HepG2 (cell line): ENCODE measurements around the gene VRK3. TPM values are rescaled to one million over a fixed set of nuclear protein-coding genes. Genes with fewer than 3 reads are reported as not detected.

Experiments
- ATAC-seq: fragments of 200-7000 bp; cut with Tn5 transposase; 3 replicates; pipeline ENCODE4 v1.9.1; 2020; ENCODE audit warnings: mild to moderate bottlenecking, moderate library complexity
- BruUV-seq: library from RNA; stranded (reverse); fragments of 400-500 nt; replicated peaks from 2 replicates; lab custom pipeline; 2021; lab: Mats Ljungman, UMichigan
- CTCF ChIA-PET: fragments of 300-600 bp; formaldehyde crosslinking; extraction: SDS; loops from one replicate; lab custom pipeline; 2021; ENCODE audit warnings: low total read pairs, inconsistent platforms, low intra/inter-chr PET ratio; lab: Yijun Ruan, JAX
- POLR2A ChIA-PET: fragments of 350-600 bp; sonication (Branson Sonifier 250); formaldehyde crosslinking; loops from one replicate; lab custom pipeline; 2020; ENCODE audit warnings: antibody characterized with exemption, inconsistent platforms; lab: Yijun Ruan, JAX
- DNase-seq: peaks from one replicate; pipeline ENCODE4 v3.0.0-alpha.2; 2015; ENCODE audit warnings: low spot score
- FAIRE-seq: peaks from 3 replicates; lab custom pipeline; 2011; peaks lifted over from hg19 to GRCh38; lab: Jason Lieb, UNC
- H2AFZ ChIP-seq: one replicate; pipeline ENCODE4 v1.6.1; 2011; ENCODE audit warnings: low read length, inconsistent platforms
- H3K27ac ChIP-seq: fragments of 300-600 bp; 3 replicates; pipeline ENCODE4 v1.8.0; 2011; ENCODE audit warnings: mixed run types, mild to moderate bottlenecking, mixed read lengths, low read length, inconsistent platforms; ENCODE audit not compliant: insufficient read depth; ENCODE audit errors: extremely low read length
- H3K27me3 ChIP-seq, 2 experiments: fragments of 200-600 bp in 1 of 2; 2 replicates in 1 of 2; 3 replicates in 1 of 2; pipeline versions ENCODE4 v1.6.0 to v1.8.0; 2011; ENCODE audit warnings: low read length in 2 of 2, mild to moderate bottlenecking in 2 of 2, moderate library complexity in 2 of 2, inconsistent platforms in 1 of 2; ENCODE audit not compliant: insufficient read depth in 2 of 2, control insufficient read depth in 1 of 2
- H3K36me3 ChIP-seq, 2 experiments: fragments of 200-600 bp in 1 of 2; replicated peaks in 1 of 2; 2 replicates in 1 of 2; 3 replicates in 1 of 2; pipeline versions ENCODE4 v1.5.1 to v1.8.0; 2011; ENCODE audit warnings: low read length in 2 of 2, inconsistent platforms in 1 of 2; ENCODE audit not compliant: insufficient read depth in 2 of 2, control insufficient read depth in 1 of 2
- H3K4me1 ChIP-seq: 2 replicates; pipeline ENCODE4 v1.5.1; 2012; ENCODE audit warnings: low read length, inconsistent platforms; ENCODE audit not compliant: insufficient read depth
- H3K4me2 ChIP-seq: 2 replicates; pipeline ENCODE4 v1.6.0; 2011; ENCODE audit warnings: low read depth, low read length, inconsistent platforms
- H3K4me3 ChIP-seq, 3 experiments: fragments of 200-600 bp in 1 of 3; sonication (generic), shearing (Covaris generic) in 1 of 3; replicated peaks in 1 of 3; 2 replicates each; pipeline ENCODE4 v1.5.1; 2011 to 2016; ENCODE audit warnings: low read length in 3 of 3, inconsistent platforms in 2 of 3, low read depth in 2 of 3, mild to moderate bottlenecking in 2 of 3, control low read depth in 1 of 3, mixed read lengths in 1 of 3; ENCODE audit not compliant: insufficient read depth in 1 of 3
- H3K79me2 ChIP-seq: one replicate; pipeline ENCODE4 v1.6.1; 2011; ENCODE audit warnings: low read length, inconsistent platforms; ENCODE audit not compliant: insufficient read depth
- H3K9ac ChIP-seq: 2 replicates; pipeline ENCODE4 v1.6.0; 2011; ENCODE audit warnings: mild to moderate bottlenecking, low read depth, low read length, inconsistent platforms; ENCODE audit not compliant: insufficient read depth
- H3K9me3 ChIP-seq: 2 replicates; pipeline ENCODE4 v1.5.1; 2012; ENCODE audit warnings: mild to moderate bottlenecking, low read length
- H4K20me1 ChIP-seq: 2 replicates; pipeline ENCODE4 v1.6.0; 2011; ENCODE audit warnings: inconsistent platforms, mild to moderate bottlenecking, low read length, moderate library complexity; ENCODE audit not compliant: insufficient read depth
- ELF3 ChIP-seq: IDR thresholded peaks from 2 replicates; pipeline ENCODE4 v1.6.1; 2016; ENCODE audit warnings: missing genetic modification reagents, missing compliant biosample characterization
- ELF4 ChIP-seq: sonication (generic); formaldehyde crosslinking; IDR thresholded peaks from 2 replicates; pipeline ENCODE4 v1.5.0; 2020; ENCODE audit warnings: missing genetic modification reagents, mild to moderate bottlenecking, moderate library complexity, borderline replicate concordance
- HNRNPK ChIP-seq: fragments of 200-400 bp; formaldehyde crosslinking; IDR thresholded peaks from 2 replicates; pipeline ENCODE4 v1.6.1; 2018; ENCODE audit warnings: low read length, low read depth, moderate library complexity, mild to moderate bottlenecking; ENCODE audit not compliant: poor library complexity, severe bottlenecking
- MED8 ChIP-seq: sonication (generic); formaldehyde crosslinking; IDR thresholded peaks from 2 replicates; pipeline ENCODE4 v1.8.1; 2023; ENCODE audit warnings: mild to moderate bottlenecking, missing genetic modification reagents; ENCODE audit not compliant: insufficient replicate concordance
- NBN ChIP-seq: fragments of 450-650 bp; conservative IDR thresholded peaks from 2 replicates; pipeline ENCODE4 v1.6.1; 2017
- SIX4 ChIP-seq: sonication (generic); formaldehyde crosslinking; IDR thresholded peaks from 2 replicates; pipeline ENCODE4 v1.4.0; 2020; ENCODE audit warnings: missing genetic modification reagents
- SMYD3 ChIP-seq: sonication (generic); formaldehyde crosslinking; IDR thresholded peaks from 2 replicates; pipeline ENCODE4 v1.8.1; 2023; ENCODE audit warnings: mild to moderate bottlenecking, missing genetic modification reagents
- TEAD3 ChIP-seq: optimal IDR thresholded peaks from 2 replicates; pipeline ENCODE3; 2016; ENCODE audit warnings: borderline replicate concordance
- ZNF230 ChIP-seq: sonication (generic); formaldehyde crosslinking; IDR thresholded peaks from 2 replicates; pipeline ENCODE4 v1.4.0; 2020; ENCODE audit warnings: mild to moderate bottlenecking, missing genetic modification reagents
- ZSCAN12 ChIP-seq: sonication (generic); formaldehyde crosslinking; IDR thresholded peaks from 2 replicates; pipeline ENCODE4 v1.9.0; 2021; ENCODE audit warnings: mild to moderate bottlenecking, missing genetic modification reagents
- ZSCAN31 ChIP-seq: sonication (generic); formaldehyde crosslinking; IDR thresholded peaks from 2 replicates; pipeline ENCODE4 v1.5.0; 2020; ENCODE audit warnings: low read depth, mild to moderate bottlenecking, missing genetic modification reagents
- WGBS: methylation state at CpG from one replicate; pipeline ENCODE4 v1.1.6; 2017; ENCODE audit warnings: low lambda C conversion rate; 5-methylcytosine and 5-hydroxymethylcytosine counted together
- in situ Hi-C: cut with HindIII; loops from 2 replicates; pipeline ENCODE4 v1.10.0; 2017; ENCODE audit warnings: low pct_unique_long_range_greater_than_20kb; ENCODE audit not compliant: extremely low pct_ligation_motif_present
- intact Hi-C: fragments of 100-400 bp; cut with micrococcal nuclease; formaldehyde crosslinking; loops from one replicate; pipeline ENCODE4 v1.10.0; 2022; ENCODE audit not compliant: unreplicated experiment
- polyA plus RNA-seq, 8 experiments: library from polyadenylated mRNA; depleted of rRNA in 3 of 8; stranded (reverse) in 7 of 8; unstranded in 1 of 8; fragments of >200 nt; fragmentation: Illumina TruSeq in 4 of 8; extraction: Trizol in 4 of 8; gene quantifications; 2 replicates each; pipeline versions ENCODE4 v1.2.1 to v1.2.3, GENCODE V29; 2011 to 2016; ENCODE audit warnings: low read depth in 4 of 8, missing spikeins in 1 of 8, mixed read lengths in 1 of 8; ENCODE audit not compliant: insufficient read depth in 1 of 8
- total RNA-seq, 5 experiments: library from RNA; depleted of rRNA; stranded (reverse); fragments of >200 nt; fragmentation: Illumina TruSeq; extraction: Trizol; gene quantifications; 2 replicates each; pipeline ENCODE4 v1.2.3, GENCODE V29; 2016; ENCODE audit warnings: low read depth in 1 of 5
- TF ChIP-seq, protein P1 (sequence below): IDR thresholded peaks from 2 replicates; pipeline ENCODE4 v1.4.0; 2020; ENCODE audit warnings: mild to moderate bottlenecking, missing genetic modification reagents
- TF ChIP-seq, protein P2 (sequence below): sonication (generic); formaldehyde crosslinking; IDR thresholded peaks from 2 replicates; pipeline ENCODE4 v1.8.1; 2023; ENCODE audit warnings: mild to moderate bottlenecking, missing genetic modification reagents, borderline replicate concordance
- TF ChIP-seq, protein P3 (sequence below), 2 experiments: sonication (generic) in 1 of 2; formaldehyde crosslinking in 1 of 2; IDR thresholded peaks; 2 replicates each; pipeline versions ENCODE4 v1.6.1 to v1.9.0; 2014 to 2022; ENCODE audit warnings: antibody characterized with exemption in 1 of 2, borderline replicate concordance in 1 of 2, inconsistent platforms in 1 of 2, low read depth in 1 of 2, missing genetic modification reagents in 1 of 2

Gene VRK3
- total and polyA plus RNA-seq, 2 of the 13 experiments (the other 11 are each of a cell fraction or from before 2014, with no cell fraction given) = 23.8 to 28.3 TPM

DNA sequence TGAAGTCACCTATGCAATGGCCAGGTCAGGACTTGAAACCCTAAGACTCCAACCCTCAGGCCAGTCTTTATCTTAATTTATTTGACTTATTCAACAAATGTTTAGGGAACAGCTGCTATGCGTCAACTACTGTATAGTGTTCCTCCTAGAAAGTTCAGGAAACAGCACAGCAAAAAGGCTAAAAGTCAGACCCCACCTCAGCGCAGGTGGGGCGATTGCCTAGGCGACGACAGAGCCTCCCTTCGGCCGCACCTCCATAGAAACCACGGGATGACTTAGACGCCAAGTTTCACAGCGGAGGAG lies 502 bp downstream of the VRK3 start (continued):
- no peak for TF ChIP-seq HNRNPK

DNA sequence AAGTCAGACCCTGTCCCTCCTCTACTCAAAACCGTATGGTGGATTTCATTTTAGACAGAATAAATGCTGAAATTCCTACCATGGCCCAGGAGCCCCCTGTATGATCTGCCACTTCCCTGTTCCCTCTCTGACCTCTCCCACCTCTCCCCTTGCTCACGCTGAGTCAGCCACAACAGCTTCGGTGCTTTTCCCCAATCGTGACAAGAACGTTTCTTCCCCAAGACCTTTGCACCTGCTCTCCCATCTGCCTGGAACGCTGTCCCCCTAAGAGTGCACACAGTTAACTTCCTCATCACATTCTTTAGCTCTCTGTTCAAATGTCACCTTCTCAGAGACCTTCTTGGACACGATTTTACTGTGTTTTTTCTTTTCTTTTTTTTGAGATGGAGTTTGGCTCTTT lies 2.3 kb downstream of the VRK3 start:
- Histone ChIP-seq H3K4me1 (peaks cover 66% of the 10 kb centered on the region), H3K27ac (peak overlapping the region; percentile 48), H2AFZ (no peak overlapping the region), H3K4me3 (peak overlapping the region in 1 of 3 experiments; percentile 13; a peak in 2 of 6 replicates), H3K79me2 (peaks cover 36% of the 10 kb centered on the region), H4K20me1 (no peaks in the 10 kb centered on the region), H3K4me2 (peak overlapping the region; percentile 52), H3K27me3 (no peaks in the 10 kb centered on the region; a peak in 1 of 5 replicates), H3K36me3 (peaks cover 4 to 7% of the 10 kb centered on the region in 2 experiments; a peak in 2 of 5 replicates), H3K9ac (no peak overlapping the region; the same call in 1 of the 2 replicates), H3K9me3 (no peaks in the 10 kb centered on the region)
- peak; percentile 58 for FAIRE-seq
- ATAC-seq = peak; percentile 15; the same call in 1 of the 3 replicates
- no TSS peak for BruUV-seq
- POLR2A ChIA-PET = no interaction called here
- CTCF ChIA-PET = no interaction called here
- DNase-seq = peak; percentile 60
- in situ Hi-C loops (no loop called here), intact Hi-C loops (no loop called here)
- WGBS = 7% methylated on average over 7 of the region's 7 CpGs
- TF ChIP-seq ELF3 (CRISPR knock-in tag) = peak; percentile 95
- no peak for TF ChIP-seq SMYD3 (CRISPR knock-in tag)
- TF ChIP-seq ZSCAN31 = no peak
- TF ChIP-seq SIX4 (CRISPR knock-in tag) = no peak
- TF ChIP-seq NBN = no peak
- no peak for TF ChIP-seq ZSCAN12 (CRISPR knock-in tag)
- TF ChIP-seq, protein P1, sequence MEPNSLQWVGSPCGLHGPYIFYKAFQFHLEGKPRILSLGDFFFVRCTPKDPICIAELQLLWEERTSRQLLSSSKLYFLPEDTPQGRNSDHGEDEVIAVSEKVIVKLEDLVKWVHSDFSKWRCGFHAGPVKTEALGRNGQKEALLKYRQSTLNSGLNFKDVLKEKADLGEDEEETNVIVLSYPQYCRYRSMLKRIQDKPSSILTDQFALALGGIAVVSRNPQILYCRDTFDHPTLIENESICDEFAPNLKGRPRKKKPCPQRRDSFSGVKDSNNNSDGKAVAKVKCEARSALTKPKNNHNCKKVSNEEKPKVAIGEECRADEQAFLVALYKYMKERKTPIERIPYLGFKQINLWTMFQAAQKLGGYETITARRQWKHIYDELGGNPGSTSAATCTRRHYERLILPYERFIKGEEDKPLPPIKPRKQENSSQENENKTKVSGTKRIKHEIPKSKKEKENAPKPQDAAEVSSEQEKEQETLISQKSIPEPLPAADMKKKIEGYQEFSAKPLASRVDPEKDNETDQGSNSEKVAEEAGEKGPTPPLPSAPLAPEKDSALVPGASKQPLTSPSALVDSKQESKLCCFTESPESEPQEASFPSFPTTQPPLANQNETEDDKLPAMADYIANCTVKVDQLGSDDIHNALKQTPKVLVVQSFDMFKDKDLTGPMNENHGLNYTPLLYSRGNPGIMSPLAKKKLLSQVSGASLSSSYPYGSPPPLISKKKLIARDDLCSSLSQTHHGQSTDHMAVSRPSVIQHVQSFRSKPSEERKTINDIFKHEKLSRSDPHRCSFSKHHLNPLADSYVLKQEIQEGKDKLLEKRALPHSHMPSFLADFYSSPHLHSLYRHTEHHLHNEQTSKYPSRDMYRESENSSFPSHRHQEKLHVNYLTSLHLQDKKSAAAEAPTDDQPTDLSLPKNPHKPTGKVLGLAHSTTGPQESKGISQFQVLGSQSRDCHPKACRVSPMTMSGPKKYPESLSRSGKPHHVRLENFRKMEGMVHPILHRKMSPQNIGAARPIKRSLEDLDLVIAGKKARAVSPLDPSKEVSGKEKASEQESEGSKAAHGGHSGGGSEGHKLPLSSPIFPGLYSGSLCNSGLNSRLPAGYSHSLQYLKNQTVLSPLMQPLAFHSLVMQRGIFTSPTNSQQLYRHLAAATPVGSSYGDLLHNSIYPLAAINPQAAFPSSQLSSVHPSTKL (CRISPR knock-in tag) = peak; percentile 25; the same call in 1 of the 2 replicates
- TF ChIP-seq ZNF230 = no peak
- TF ChIP-seq TEAD3 = peak; percentile 86
- TF ChIP-seq MED8 (CRISPR knock-in tag) = no peak
- TF ChIP-seq, protein P2, sequence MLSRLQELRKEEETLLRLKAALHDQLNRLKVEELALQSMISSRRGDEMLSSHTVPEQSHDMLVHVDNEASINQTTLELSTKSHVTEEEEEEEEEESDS (CRISPR knock-in tag) = no peak
- TF ChIP-seq, protein P3, sequence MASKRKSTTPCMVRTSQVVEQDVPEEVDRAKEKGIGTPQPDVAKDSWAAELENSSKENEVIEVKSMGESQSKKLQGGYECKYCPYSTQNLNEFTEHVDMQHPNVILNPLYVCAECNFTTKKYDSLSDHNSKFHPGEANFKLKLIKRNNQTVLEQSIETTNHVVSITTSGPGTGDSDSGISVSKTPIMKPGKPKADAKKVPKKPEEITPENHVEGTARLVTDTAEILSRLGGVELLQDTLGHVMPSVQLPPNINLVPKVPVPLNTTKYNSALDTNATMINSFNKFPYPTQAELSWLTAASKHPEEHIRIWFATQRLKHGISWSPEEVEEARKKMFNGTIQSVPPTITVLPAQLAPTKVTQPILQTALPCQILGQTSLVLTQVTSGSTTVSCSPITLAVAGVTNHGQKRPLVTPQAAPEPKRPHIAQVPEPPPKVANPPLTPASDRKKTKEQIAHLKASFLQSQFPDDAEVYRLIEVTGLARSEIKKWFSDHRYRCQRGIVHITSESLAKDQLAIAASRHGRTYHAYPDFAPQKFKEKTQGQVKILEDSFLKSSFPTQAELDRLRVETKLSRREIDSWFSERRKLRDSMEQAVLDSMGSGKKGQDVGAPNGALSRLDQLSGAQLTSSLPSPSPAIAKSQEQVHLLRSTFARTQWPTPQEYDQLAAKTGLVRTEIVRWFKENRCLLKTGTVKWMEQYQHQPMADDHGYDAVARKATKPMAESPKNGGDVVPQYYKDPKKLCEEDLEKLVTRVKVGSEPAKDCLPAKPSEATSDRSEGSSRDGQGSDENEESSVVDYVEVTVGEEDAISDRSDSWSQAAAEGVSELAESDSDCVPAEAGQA (IDR thresholded peaks at IDR 0.05; ENCODE audit: low read depth) = no peak
- TF ChIP-seq, protein P3 (CRISPR knock-in tag; IDR thresholded peaks at IDR 0.05; ENCODE audit: borderline replicate concordance) = no peak
- no peak for TF ChIP-seq HNRNPK
- no peak for TF ChIP-seq ELF4
